HG02759 (cell line): ENCODE results near the gene NCOA7.
"Not testable (repeated sequence)": the region's sequence is repeated elsewhere in the genome, so short reads cannot be mapped to it uniquely, and the experiment has no call there.

Experiments
- ATAC-seq: cut with Tn5 transposase; IDR thresholded peaks from one replicate; pipeline ENCODE4 v1.9.1; 2021; ENCODE audit warnings: mild to moderate bottlenecking, moderate library complexity; ENCODE audit not compliant: unreplicated experiment

Gene NCOA7

DNA sequence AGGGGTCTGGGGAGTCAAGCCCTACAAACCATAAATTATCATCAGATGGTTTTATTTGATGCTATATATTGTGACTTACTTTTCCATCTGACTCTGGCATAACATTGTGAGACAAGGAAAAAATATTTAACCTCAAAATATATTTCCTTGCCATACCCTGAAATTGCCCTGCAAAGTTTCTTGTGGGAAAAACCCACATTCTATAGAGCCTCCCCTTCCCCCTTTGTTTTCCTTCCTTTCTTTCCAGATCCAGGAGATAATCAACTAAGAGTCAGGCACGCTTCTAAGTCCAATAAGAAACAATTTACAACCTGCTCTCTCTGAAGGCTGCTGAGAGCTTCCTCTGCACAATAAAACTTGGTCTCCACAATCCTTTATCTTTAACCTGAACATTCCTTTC lies 148.3 kb downstream of the NCOA7 start:
- no peak for ATAC-seq

- no peak for ATAC-seq
Observed at GRCh38 chr6:125939791-125940190, 149.0 kb downstream of the NCOA7 start.

- ATAC-seq, result no peak
Observed at GRCh38 chr6:125940247-125941041, 149.7 kb downstream of the NCOA7 start.

DNA sequence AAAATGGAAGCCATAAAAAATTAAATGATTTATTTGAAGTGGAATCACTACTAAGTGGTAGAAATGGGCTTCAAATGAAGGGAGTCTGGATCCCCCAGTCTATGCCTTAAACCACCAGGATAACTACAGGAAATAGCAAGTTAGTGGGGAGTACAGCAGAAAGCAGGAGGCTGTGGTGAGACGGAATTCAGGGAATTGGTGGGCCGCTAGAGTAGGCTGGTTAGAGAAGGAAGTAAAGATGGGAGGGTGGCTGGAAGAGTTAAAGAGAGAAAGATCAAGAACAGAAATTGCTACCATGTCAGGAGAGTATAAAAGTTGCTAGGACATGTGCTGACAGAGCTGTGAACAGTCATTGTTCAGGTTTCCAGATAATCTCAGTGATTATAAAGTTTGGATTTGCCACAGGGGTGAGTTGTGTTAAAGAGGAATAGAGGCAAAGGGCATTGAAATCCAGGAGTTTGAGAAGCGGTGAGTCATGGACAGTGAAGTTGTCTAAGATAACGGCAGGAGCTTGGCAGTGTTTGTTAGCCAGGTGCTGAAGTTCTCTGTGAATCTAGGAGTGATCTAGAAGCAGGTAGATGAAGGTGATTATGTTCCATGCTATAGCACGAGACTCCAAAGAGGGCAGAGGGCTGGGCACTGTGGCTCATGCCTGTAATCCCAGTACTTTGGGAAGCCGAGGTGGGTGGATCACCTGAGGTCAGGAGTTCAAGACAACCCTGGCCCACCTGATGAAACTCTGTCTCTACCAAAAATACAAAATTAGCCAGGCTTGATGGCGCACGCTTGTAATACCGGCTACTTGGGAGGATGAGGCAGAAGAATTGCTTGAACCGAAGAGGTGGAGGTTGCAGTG lies 152.1 kb downstream of the NCOA7 start:
- no peak for ATAC-seq

DNA sequence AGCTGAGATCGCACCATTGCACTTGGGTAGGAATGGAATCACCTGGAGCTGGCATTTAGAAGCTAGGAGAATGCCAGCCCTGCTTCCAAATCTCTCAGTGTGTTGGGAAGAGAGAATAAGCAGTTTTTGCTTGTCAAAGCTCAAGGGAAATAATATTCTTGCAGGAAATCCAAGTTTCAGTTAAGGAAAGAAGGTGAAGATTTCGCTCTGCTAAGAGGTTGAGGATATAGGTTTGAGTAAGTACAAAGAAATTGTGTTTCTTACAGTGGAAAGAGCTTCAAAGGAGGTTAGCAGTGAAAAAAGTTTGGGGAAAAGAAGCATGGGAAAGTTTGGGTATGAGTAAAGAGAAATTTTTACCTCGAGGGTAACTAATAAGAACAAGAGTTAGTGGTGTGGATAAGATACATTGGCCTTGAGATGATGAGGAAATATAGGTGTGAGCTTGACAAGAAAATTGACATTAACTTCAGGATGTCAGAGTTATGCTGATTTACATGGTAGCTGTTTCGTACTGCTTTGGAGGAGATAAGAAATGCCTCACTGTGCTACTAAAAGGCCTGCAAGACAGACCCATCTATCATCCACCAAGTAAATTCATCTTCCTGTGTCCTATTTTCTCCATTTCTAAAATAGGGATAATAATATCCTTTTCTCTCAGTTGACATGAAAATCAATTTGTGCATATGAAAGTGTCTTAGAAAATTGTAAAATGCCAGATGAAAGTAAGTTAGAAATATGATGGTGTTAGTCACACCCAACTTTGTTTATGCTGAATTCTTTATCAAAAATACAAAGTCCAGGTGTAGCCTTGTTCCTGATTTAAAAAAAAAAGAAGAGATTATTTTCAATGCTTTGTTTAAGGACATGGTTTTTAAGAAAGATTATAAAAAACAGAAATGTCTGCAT lies 153.0 kb downstream of the NCOA7 start:
- ATAC-seq, result no peak

GRCh38 chr6:125944434-125944816 lies 153.7 kb downstream of the NCOA7 start:
- no peak for ATAC-seq

DNA sequence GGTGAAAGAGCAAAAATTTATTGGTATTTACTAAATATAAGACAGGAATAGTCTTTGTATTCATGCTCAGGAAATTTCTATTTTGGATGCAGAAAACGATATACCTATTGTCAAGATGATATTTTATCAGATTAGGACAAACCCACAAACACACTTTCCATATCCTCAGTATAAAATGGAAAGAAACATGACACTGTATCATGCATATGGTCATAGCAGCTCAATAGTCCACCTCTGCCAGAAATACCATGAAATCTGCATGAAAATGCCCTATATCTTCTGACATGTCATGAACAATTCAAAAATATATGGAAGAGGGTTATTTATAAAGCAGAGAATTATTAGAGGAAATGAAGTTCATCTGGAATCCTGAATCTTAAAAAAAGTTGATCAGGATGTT lies 154.1 kb downstream of the NCOA7 start:
- no peak for ATAC-seq

- no peak for ATAC-seq
Observed at GRCh38 chr6:125945378-125946141, 154.8 kb downstream of the NCOA7 start.

DNA sequence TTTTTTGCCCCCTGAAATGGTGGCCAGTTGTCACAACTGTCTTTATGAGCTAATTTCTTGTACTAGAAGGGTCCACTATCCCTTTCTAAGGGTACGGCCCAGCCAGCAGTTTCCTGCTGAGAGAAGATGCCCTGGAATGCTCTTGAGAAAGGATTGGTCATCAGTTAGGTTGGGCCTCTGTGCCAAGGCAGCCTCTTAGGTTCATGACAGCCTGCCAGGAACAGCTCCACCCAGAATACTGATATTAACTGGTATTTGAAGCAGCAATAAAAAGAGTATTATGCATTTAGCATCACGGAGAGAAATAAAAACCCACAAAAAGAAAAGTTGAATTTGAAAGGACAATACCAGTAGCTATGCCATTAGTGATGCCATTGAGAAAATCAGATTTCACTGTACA lies 156.9 kb downstream of the NCOA7 start:
- no peak for ATAC-seq

GRCh38 chr6:125948455-125948854 lies 157.7 kb downstream of the NCOA7 start:
- no peak for ATAC-seq

DNA sequence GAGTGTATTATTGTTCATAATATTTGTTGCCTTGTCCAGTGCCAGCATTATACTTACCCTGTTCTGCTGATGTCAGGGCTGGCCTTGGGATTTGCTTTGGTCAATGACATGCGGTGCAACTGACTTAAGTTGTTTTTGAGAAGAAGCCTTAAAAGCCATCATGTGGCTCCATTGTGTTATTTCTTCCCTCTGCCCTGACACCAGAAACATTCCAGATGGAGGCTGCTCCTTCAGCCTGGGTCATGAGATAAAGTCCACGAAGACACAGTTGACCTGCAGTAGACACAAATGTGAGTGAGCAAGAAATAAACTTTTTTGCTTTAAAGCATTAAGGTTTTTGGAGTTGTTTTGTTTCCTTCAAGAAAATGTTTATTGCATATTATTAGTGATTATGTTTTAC lies 158.3 kb downstream of the NCOA7 start:
- ATAC-seq, result no peak

DNA sequence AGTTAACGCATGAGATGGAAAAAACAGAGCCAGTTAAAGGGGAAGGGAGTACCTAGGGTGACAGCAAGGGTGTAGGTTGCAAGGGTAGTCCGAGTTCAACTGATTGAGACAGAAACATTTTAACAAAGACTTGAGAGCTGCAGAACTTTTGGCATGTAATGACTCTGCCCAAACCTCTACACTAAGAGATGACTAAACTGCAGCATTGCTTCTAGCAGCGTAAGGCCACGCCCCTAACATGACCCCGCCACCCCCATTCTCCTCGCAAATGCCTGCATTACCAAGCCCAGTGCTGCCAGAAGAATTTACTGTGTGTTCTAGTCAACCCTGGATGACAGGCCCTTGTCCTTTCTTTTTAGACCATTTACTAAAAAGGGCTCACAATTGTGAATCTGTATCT lies 159.5 kb downstream of the NCOA7 start:
- no peak for ATAC-seq

DNA sequence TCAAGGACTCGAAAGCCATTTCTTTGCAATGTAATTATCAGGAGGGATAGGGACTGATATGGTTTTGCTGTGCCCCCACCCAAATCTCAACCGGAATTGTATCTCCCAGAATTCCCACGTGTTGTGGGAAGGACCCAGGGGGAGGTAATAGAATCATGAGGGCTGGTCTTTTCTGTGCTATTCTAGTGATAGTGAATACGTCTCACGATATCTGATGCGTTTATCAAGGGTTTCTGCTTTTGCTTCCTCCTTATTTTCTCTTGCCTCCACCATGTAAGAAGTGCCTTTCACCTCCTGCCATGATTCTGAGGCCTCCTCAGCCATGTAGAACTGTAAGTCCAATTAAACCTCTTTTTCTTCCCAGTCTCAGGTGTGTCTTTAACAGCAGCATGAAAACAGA lies 160.0 kb downstream of the NCOA7 start:
- not testable (repeated sequence) for ATAC-seq

DNA sequence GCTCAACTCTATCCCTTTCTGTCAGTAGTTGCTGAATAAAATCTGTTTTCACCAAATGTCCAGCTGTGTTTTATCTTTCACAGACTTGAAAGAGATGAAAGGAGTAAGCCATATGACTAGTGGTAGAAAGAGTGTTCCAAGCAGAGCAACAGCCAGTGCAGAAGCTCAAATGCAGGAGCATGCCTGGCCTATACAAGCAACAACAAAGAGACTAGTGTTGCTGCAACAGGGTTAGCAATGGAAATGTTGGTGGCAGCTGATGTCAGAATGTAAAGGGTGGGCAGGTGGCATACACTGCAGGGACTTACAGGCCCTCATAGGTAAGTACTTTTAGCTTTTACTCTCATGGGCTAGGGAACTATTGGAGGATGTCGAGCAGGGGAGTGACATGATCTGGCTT lies 160.6 kb downstream of the NCOA7 start:
- ATAC-seq, result no peak

GRCh38 chr6:125952764-125953501 lies 162.2 kb downstream of the NCOA7 start:
- no peak for ATAC-seq

DNA sequence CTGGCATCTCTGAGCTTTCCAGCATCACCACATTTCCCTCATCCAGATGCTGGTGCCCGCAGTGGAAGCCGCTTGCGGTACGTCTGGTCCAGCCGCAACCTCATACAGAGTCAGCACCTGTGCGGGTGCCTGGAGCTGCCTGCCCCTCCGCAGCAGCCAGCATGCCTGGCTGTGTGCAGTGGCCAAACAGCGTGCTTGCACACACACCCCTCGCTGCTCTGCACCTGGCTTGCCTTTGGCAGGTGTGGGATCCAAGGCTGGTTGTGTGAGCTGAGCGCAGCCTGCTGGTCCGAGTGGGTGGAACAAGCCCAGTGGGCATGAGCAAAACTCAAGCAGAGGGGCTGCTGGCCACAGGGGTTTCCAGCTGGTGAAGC lies 162.7 kb downstream of the NCOA7 start:
- ATAC-seq, result no peak

- no peak for ATAC-seq
Observed at GRCh38 chr6:125954735-125955339, 164.1 kb downstream of the NCOA7 start.

DNA sequence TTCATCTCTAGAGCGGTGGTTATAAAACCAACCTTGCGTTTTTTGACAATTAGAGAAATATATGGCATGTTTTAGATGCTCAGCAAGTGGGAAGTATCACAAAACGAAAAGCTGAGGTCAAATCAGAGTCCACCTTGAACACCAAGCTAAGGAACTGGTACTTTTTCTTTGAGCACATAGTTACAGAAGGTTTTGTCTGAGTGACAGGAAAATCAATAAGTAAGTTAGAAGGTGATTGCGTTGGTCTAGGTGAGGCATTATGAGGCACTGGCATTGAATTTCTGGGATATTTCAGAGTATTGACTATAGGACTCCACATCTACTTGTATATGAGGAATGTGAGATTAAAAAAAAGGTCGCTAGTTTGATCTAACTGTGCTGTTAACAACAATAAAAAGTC lies 165.2 kb downstream of the NCOA7 start:
- no peak for ATAC-seq
